Stimulated activated CD4-positive, alpha-beta T cell treated with anti-CD3 and anti-CD28 coated beads, Interleukin-1b, Interleukin-23, amount 100 ng/mL, for 4 hours (primary cell): ENCODE measurements around the gene CTNNA3.
"Not testable (repeated sequence)": the region's sequence is repeated elsewhere in the genome, so short reads cannot be mapped to it uniquely, and the experiment has no call there.

Source experiments
- DNase-seq, 2 donors: peaks; one replicate each; pipeline ENCODE4 v3.0.0-alpha.2; 2020; ENCODE audit warnings: low read depth in 2 of 2

The CTNNA3 gene

GRCh38 chr10:67506083-67506756 is 189.8 kb downstream of the CTNNA3 start:
- DNase-seq: no peak

GRCh38 chr10:67492317-67493019 is 203.5 kb downstream of the CTNNA3 start:
- DNase-seq: no peak

- no peak for DNase-seq
These were observed 207.9 kb downstream of the CTNNA3 start for GRCh38 chr10:67487906-67488619.

GRCh38 chr10:67487199-67487598 is 208.8 kb downstream of the CTNNA3 start:
- no peak for DNase-seq

- DNase-seq: no peak
These were observed 218.1 kb downstream of the CTNNA3 start for GRCh38 chr10:67477868-67478267.

GRCh38 chr10:67476201-67476600 is 219.8 kb downstream of the CTNNA3 start:
- no peak for DNase-seq

- DNase-seq: no peak
These were observed 222.0 kb downstream of the CTNNA3 start for GRCh38 chr10:67473850-67474633.

GRCh38 chr10:67471022-67471421 is 225.0 kb downstream of the CTNNA3 start:
- no peak for DNase-seq

- DNase-seq: no peak
These were observed 231.7 kb downstream of the CTNNA3 start for GRCh38 chr10:67464278-67464677.

GRCh38 chr10:67452892-67453291 is 243.1 kb downstream of the CTNNA3 start:
- no peak for DNase-seq

- no peak for DNase-seq
These were observed 257.2 kb downstream of the CTNNA3 start for GRCh38 chr10:67438605-67439304.

- no peak for DNase-seq
These were observed 262.7 kb downstream of the CTNNA3 start for GRCh38 chr10:67433276-67433675.

- no peak for DNase-seq
These were observed 293.4 kb downstream of the CTNNA3 start for GRCh38 chr10:67402620-67403019.

GRCh38 chr10:67401711-67402110 is 294.3 kb downstream of the CTNNA3 start:
- no peak for DNase-seq

GRCh38 chr10:67386841-67387533 is 309.0 kb downstream of the CTNNA3 start:
- not testable (repeated sequence) for DNase-seq

GRCh38 chr10:67386260-67386659 is 309.7 kb downstream of the CTNNA3 start:
- no peak for DNase-seq

GRCh38 chr10:67385566-67385965 is 310.4 kb downstream of the CTNNA3 start:
- no peak for DNase-seq

GRCh38 chr10:67385089-67385488 is 310.9 kb downstream of the CTNNA3 start:
- DNase-seq: no peak

GRCh38 chr10:67331121-67331910 is 364.7 kb downstream of the CTNNA3 start:
- no peak for DNase-seq
